ENCODE measurements around the gene TNFSF9.
"Not testable (repeated sequence)": the region's sequence is repeated elsewhere in the genome, so short reads cannot be mapped to it uniquely, and the experiment has no call there.

Gene TNFSF9

DNA sequence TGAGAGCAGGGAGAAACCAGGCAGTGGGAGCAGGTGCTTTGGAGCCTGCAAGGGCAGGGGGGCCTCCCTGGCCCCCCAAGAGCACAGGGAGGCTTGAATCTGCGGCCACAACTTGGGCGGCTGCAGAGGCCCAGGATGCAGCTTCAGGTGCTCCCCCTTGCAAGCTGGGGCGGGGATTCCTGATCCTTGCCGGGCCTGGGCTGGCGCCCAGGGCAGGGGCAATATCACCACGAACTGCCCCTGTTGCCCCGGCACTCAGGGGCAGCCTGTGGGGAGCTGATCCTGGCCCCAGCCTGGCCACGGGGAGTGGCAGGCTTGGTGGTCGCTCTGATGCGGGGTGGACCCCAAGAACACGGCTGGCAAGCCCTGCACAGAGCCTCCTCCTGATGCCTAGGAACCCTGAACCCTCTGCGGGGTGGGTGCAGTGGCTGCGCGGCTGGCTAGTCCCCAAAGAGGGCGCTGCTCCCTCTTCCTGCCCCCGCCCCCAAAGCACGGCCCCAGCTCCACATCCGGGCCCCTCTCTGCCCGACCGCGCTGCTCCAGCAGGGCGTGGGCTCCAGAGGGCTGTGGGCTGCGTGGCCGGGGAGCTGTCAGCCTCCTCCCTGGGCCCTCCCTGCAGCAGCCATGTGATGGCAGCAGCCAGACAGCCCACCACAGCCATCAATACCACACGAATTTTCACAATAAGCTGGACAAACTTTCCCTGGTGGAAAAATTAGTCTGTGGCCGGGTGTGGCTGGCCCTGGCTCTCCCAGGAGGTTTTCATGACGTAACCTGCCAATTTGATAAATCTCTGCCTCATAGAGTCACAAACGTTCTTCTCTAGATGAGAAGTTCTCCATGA, 21.0 kb downstream of the TNFSF9 start:
- no peak overlapping the region for H3K4me3 ChIP-seq (ENCODE audit: low read depth, low read length)
- no peak for TF ChIP-seq CTCF (IDR thresholded peaks at IDR 0.05; ENCODE audit: low read depth, low read length)

DNA sequence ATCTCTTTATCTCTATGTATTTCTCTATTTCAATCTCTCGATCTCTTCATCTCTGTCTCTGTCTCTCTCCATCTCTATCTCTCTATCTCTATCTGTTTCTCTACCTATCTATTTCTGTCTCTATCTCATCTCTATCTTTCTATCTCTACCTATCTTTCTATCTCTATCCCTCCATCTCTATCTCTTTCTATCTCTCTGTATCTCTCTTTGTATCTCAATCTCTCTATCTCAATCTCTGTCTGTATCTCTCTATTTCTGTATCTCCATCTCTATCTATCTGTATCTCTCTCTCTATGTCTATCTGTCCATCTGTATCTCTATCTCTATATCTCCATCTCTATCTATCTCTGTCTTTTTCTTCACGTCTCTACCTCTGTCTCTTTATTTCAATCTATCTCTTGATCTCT, 25.2 kb downstream of the TNFSF9 start:
- no peak overlapping the region for H3K4me3 ChIP-seq (ENCODE audit: low read depth, low read length)
- TF ChIP-seq CTCF (IDR thresholded peaks at IDR 0.05; ENCODE audit: low read depth, low read length) = no peak

- TF ChIP-seq CTCF (IDR thresholded peaks at IDR 0.05; ENCODE audit: low read depth, low read length) = no peak
- H3K4me3 ChIP-seq (ENCODE audit: low read depth, low read length) = no peak overlapping the region
These were observed 25.8 kb downstream of the TNFSF9 start for GRCh38 chr19:6556480-6557195.

DNA sequence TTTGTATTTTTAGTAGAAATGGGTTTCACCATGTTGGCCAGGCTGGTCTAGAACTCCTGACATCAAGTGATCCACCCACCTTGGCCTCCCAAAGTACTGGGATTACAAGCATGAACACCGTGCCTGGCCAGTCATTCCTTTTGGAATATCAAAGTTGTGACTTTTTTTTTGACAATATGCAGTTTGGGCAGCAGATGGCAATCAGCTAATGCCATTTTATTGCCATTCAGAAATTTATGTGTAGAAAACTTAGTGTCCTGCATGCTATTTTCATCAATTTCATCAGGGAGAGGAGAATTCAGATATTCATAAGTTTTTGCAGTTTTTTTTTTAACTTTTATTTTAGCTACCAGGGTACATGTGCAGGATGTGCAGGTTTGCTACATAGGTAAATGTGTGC, 31.6 kb downstream of the TNFSF9 start:
- not testable (repeated sequence) for H3K4me3 ChIP-seq (ENCODE audit: low read depth, low read length)

GRCh38 chr19:6564393-6564792, 33.6 kb downstream of the TNFSF9 start:
- no peak overlapping the region for H3K4me3 ChIP-seq (ENCODE audit: low read depth, low read length)
- no peak for TF ChIP-seq CTCF (IDR thresholded peaks at IDR 0.05; ENCODE audit: low read depth, low read length)

- H3K4me3 ChIP-seq (ENCODE audit: low read depth, low read length) = not testable (repeated sequence)
These were observed 35.9 kb downstream of the TNFSF9 start for GRCh38 chr19:6566727-6567126.

- H3K4me3 ChIP-seq (ENCODE audit: low read depth, low read length) = no peak overlapping the region
- TF ChIP-seq CTCF (IDR thresholded peaks at IDR 0.05; ENCODE audit: low read depth, low read length) = no peak
These were observed 37.2 kb downstream of the TNFSF9 start for GRCh38 chr19:6568010-6568526.

DNA sequence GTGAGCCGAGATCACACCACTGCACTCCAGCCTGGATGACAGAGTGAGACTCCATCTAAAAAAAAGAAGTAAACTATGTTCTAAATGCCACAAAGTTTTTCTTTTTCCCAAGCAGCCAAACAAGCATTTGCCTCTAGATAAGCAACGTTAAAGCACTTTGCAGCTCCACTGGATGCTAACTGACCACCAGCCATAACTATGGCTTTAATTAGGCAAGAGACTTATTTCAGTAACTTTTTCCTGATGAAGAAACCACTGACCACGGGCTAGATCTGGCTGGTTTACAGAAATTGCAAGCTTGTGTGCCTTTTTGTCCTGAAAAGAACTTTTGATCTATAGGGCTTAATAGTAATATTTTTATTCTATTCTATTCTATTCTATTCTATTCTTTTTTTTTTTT, 38.0 kb downstream of the TNFSF9 start:
- no peak for TF ChIP-seq CTCF (IDR thresholded peaks at IDR 0.05; ENCODE audit: low read depth, low read length)
- H3K4me3 ChIP-seq (ENCODE audit: low read depth, low read length) = no peak overlapping the region
